ENCODE measurements around the gene C12orf57.

C12orf57 gene

GRCh38 chr12:6981152-6982052 lies 37.6 kb downstream of the C12orf57 start:
- DNase-seq (ENCODE audit: insufficient read length, low spot score) (no peak), FAIRE-seq (no peak)
- TF ChIP-seq POLR2A (IDR thresholded peaks at IDR 0.05; ENCODE audit: low read depth, low read length): no peak

GRCh38 chr12:6982532-6982931 lies 38.7 kb downstream of the C12orf57 start:
- TF ChIP-seq POLR2A (IDR thresholded peaks at IDR 0.05; ENCODE audit: low read depth, low read length): no peak
- FAIRE-seq (no peak), DNase-seq (ENCODE audit: insufficient read length, low spot score) (no peak)

GRCh38 chr12:6987956-6988553 lies 44.2 kb downstream of the C12orf57 start:
- no peak for FAIRE-seq
- DNase-seq (ENCODE audit: insufficient read length, low spot score): no peak

More at GRCh38 chr12:6987956-6988553, 44.2 kb downstream of the C12orf57 start:
- TF ChIP-seq POLR2A (IDR thresholded peaks at IDR 0.05; ENCODE audit: low read depth, low read length): no peak
